Uterus (tissue), 4 donors: ENCODE measurements around the gene DAO. TPM values are rescaled to one million over a fixed set of nuclear protein-coding genes. Genes with fewer than 3 reads are reported as not detected.

Experiments used
- DNase-seq, 2 donors: peaks; one replicate each; pipeline ENCODE4 v3.0.0-alpha.2; 2019 to 2020
- H3K27ac ChIP-seq, 2 donors: fragments of 200-600 bp; sonication (generic); 1 replicate in 1 of 2; 2 replicates in 1 of 2; pipeline ENCODE4 v1.5.1; 2016 to 2018
- H3K27me3 ChIP-seq, 2 donors: fragments of 200-600 bp; sonication (generic); one replicate each; pipeline ENCODE4 v1.5.1; 2018 to 2019; ENCODE audit warnings: control low read depth in 1 of 2
- H3K36me3 ChIP-seq, 2 donors: fragments of 200-600 bp; sonication (generic); one replicate each; pipeline ENCODE4 v1.5.1; 2019; ENCODE audit warnings: control low read depth in 1 of 2
- H3K4me1 ChIP-seq, 2 donors: fragments of 200-600 bp; sonication (generic); one replicate each; pipeline ENCODE4 v1.5.1; 2018 to 2019; ENCODE audit warnings: control low read depth in 1 of 2
- H3K4me3 ChIP-seq, 2 donors: fragments of 200-600 bp; sonication (generic); 1 replicate in 1 of 2; 2 replicates in 1 of 2; pipeline ENCODE4 v1.5.1; 2018 to 2019; ENCODE audit warnings: mild to moderate bottlenecking in 1 of 2
- H3K9me3 ChIP-seq, 2 donors: fragments of 200-600 bp; sonication (generic); one replicate each; pipeline ENCODE4 v1.5.1; 2019; ENCODE audit warnings: control low read depth in 1 of 2
- CTCF ChIP-seq, 4 experiments: fragments of 200-600 bp in 2 of 4; fragments of 450-650 bp in 2 of 4; sonication (generic) in 2 of 4; IDR thresholded peaks; one replicate each; pipeline ENCODE4 v1.5.1; 2016 to 2019; ENCODE audit warnings: antibody characterized with exemption in 4 of 4, mild to moderate bottlenecking in 2 of 4, moderate library complexity in 1 of 4
- POLR2A ChIP-seq, 2 donors: fragments of 450-650 bp; IDR thresholded peaks; one replicate each; pipeline ENCODE4 v1.6.1; 2016; ENCODE audit warnings: antibody characterized with exemption in 2 of 2, mild to moderate bottlenecking in 1 of 2, moderate library complexity in 1 of 2
- intact Hi-C: fragments of 100-400 bp; cut with DNase I; formaldehyde crosslinking; loops from one replicate; pipeline ENCODE4 v1.15.1; 2023; ENCODE audit warnings: low total_unique reads
- total RNA-seq, 4 donors: library from RNA; depleted of rRNA in 3 of 4; stranded (reverse); fragments of >200 nt in 3 of 4; gene quantifications; one replicate each; pipeline versions ENCODE4 v1.1.0 to v1.2.4, GENCODE V29; 2014 to 2023
- donor health status: DM: yes; HTN: yes; CAD: no.

The DAO gene
- total RNA-seq, 4 donors from 2014 or later: not detected

- Histone ChIP-seq H3K27me3 (no peaks in the 10 kb centered on the region), H3K4me3 (no peak overlapping the region), H3K36me3 (no peaks in the 10 kb centered on the region), H3K4me1 (no peaks in the 10 kb centered on the region), H3K9me3 (no peaks in the 10 kb centered on the region), H3K27ac (no peak overlapping the region)
- intact Hi-C loops: no loop called here
- DNase-seq: no peak
- TF ChIP-seq CTCF (IDR thresholded peaks at IDR 0.05) (no peak), POLR2A (IDR thresholded peaks at IDR 0.05) (no peak)
Measured at GRCh38 chr12:108886873-108887629, 7.2 kb downstream of the DAO start.

GRCh38 chr12:108888031-108888430, 8.1 kb downstream of the DAO start:
- no peak for TF ChIP-seq POLR2A (IDR thresholded peaks at IDR 0.05)
- no peak for TF ChIP-seq CTCF (IDR thresholded peaks at IDR 0.05)
- H3K27me3 ChIP-seq: no peaks in the 10 kb centered on the region
- intact Hi-C loops: no loop called here
- no peak overlapping the region for H3K27ac ChIP-seq
- H3K4me3 ChIP-seq: no peak overlapping the region
- H3K9me3 ChIP-seq: no peaks in the 10 kb centered on the region
- H3K4me1 ChIP-seq: no peaks in the 10 kb centered on the region
- no peaks in the 10 kb centered on the region for H3K36me3 ChIP-seq
- DNase-seq: no peak

- intact Hi-C loops: no loop called here
- DNase-seq: no peak
Measured at GRCh38 chr12:108890208-108890607, 10.3 kb downstream of the DAO start.

GRCh38 chr12:108895220-108895802, 15.4 kb downstream of the DAO start:
- Histone ChIP-seq H3K4me1 (no peaks in the 10 kb centered on the region), H3K4me3 (no peak overlapping the region), H3K27ac (no peak overlapping the region), H3K27me3 (no peaks in the 10 kb centered on the region), H3K9me3 (no peaks in the 10 kb centered on the region), H3K36me3 (no peaks in the 10 kb centered on the region)
- intact Hi-C loops: no loop called here
- no peak for DNase-seq
- no peak for TF ChIP-seq POLR2A (IDR thresholded peaks at IDR 0.05)
- no peak for TF ChIP-seq CTCF (IDR thresholded peaks at IDR 0.05)

More at GRCh38 chr12:108890208-108890607, 10.3 kb downstream of the DAO start:
- Histone ChIP-seq H3K4me3 (no peak overlapping the region), H3K27me3 (no peaks in the 10 kb centered on the region), H3K27ac (no peak overlapping the region), H3K36me3 (no peaks in the 10 kb centered on the region), H3K4me1 (no peaks in the 10 kb centered on the region), H3K9me3 (no peaks in the 10 kb centered on the region)
- TF ChIP-seq CTCF (IDR thresholded peaks at IDR 0.05) (no peak), POLR2A (IDR thresholded peaks at IDR 0.05) (no peak)

GRCh38 chr12:108896336-108896735, 16.4 kb downstream of the DAO start:
- DNase-seq: no peak
- Histone ChIP-seq H3K27ac (no peak overlapping the region), H3K4me1 (no peaks in the 10 kb centered on the region), H3K27me3 (no peaks in the 10 kb centered on the region), H3K9me3 (no peaks in the 10 kb centered on the region), H3K36me3 (no peaks in the 10 kb centered on the region), H3K4me3 (no peak overlapping the region)
- no peak for TF ChIP-seq POLR2A (IDR thresholded peaks at IDR 0.05)
- intact Hi-C loops: no loop called here
